Activated CD8-positive, alpha-beta memory T cell treated with anti-CD3 and anti-CD28 coated beads, Interleukin-2, amount 50 U/mL, for 4 hours (primary cell): ENCODE results near the gene TMEM43.

Experiments used
- DNase-seq: peaks from one replicate; pipeline ENCODE4 v3.0.0-alpha.2; 2020

The TMEM43 gene

GRCh38 chr3:14138878-14139655, 14.2 kb downstream of the TMEM43 start:
- DNase-seq = no peak

- no peak for DNase-seq
Observed at GRCh38 chr3:14139771-14140170, 14.9 kb downstream of the TMEM43 start.

- no peak for DNase-seq
Observed at GRCh38 chr3:14140668-14141067, 15.8 kb downstream of the TMEM43 start.

- DNase-seq = no peak
Observed at GRCh38 chr3:14141144-14141543, 16.3 kb downstream of the TMEM43 start.

- no peak for DNase-seq
Observed at GRCh38 chr3:14141602-14142341, 16.9 kb downstream of the TMEM43 start.

- DNase-seq = peak; percentile 37
Observed at GRCh38 chr3:14142567-14143270, 17.9 kb downstream of the TMEM43 start.

- no peak for DNase-seq
Observed at GRCh38 chr3:14143271-14144225, 18.7 kb downstream of the TMEM43 start.

- DNase-seq = peak; percentile 39
Observed at GRCh38 chr3:14144423-14145075, 19.7 kb downstream of the TMEM43 start.

- no peak for DNase-seq
Observed at GRCh38 chr3:14145236-14145635, 20.4 kb downstream of the TMEM43 start.

GRCh38 chr3:14145670-14146380, 21.0 kb downstream of the TMEM43 start:
- DNase-seq = no peak

GRCh38 chr3:14146381-14147065, 21.7 kb downstream of the TMEM43 start:
- DNase-seq = no peak

GRCh38 chr3:14147066-14147435, 22.2 kb downstream of the TMEM43 start:
- DNase-seq = no peak

GRCh38 chr3:14147617-14148016, 22.8 kb downstream of the TMEM43 start:
- no peak for DNase-seq

- DNase-seq = no peak
Observed at GRCh38 chr3:14148041-14148985, 23.5 kb downstream of the TMEM43 start.

- DNase-seq = no peak
Observed at GRCh38 chr3:14150078-14150477, 25.2 kb downstream of the TMEM43 start.

GRCh38 chr3:14150491-14151230, 25.8 kb downstream of the TMEM43 start:
- no peak for DNase-seq

- DNase-seq = no peak
Observed at GRCh38 chr3:14151471-14152083, 26.7 kb downstream of the TMEM43 start.

GRCh38 chr3:14152233-14152962, 27.5 kb downstream of the TMEM43 start:
- no peak for DNase-seq
